ENCODE measurements around the gene NPW. TPM values are rescaled to one million over a fixed set of nuclear protein-coding genes. Genes with fewer than 3 reads are reported as not detected.
A peak's percentile ranks its signal among the peaks of the same experiment; 100 is the strongest.

Gene NPW
- polyA plus RNA-seq, 4 donors = 0.48 to 9.0 (median 0.81) TPM; not detected in 1

- no peaks in the 10 kb centered on the region for H3K9me3 ChIP-seq (ENCODE audit: control insufficient read depth in 2 of 2, insufficient read depth in 1 of 2, low read depth in 1 of 2, low read length in 1 of 2)
- DNase-seq (no peak), FAIRE-seq (no peak)
- no peak overlapping the region for H3K4me3 ChIP-seq (ENCODE audit: low read depth in 1 of 3, low read length in 3 of 3)
- no peaks in the 10 kb centered on the region for H3K27me3 ChIP-seq (ENCODE audit: control insufficient read depth in 3 of 3, insufficient read depth in 3 of 3, low read length in 3 of 3)
- 53 to 77% (median 66%) methylated on average over 13 to 22 of the region's 22 CpGs for WGBS, 3 donors
- peak overlapping the region; percentile 25 to 46 (median 45) for H3K27ac ChIP-seq (ENCODE audit: low read depth in 1 of 3, low read length in 2 of 3)
- peaks cover 0 to 75% (median 0%) of the 10 kb centered on the region in 3 donors for H3K36me3 ChIP-seq (ENCODE audit: control insufficient read depth in 3 of 3, insufficient read depth in 2 of 3, low read depth in 1 of 3, low read length in 3 of 3)
- H3K4me1 ChIP-seq (ENCODE audit: control insufficient read depth in 3 of 3, insufficient read depth in 2 of 3, low read depth in 1 of 3, low read length in 2 of 3) = peaks cover 0 to 49% (median 0%) of the 10 kb centered on the region in 3 donors
Observed at GRCh38 chr16:2042171-2042985, 22.8 kb downstream of the NPW start.

GRCh38 chr16:2042986-2043666 is 23.5 kb downstream of the NPW start:
- Histone ChIP-seq H3K4me1 (ENCODE audit: control insufficient read depth in 3 of 3, insufficient read depth in 2 of 3, low read depth in 1 of 3, low read length in 2 of 3) (peaks cover 0 to 42% (median 0%) of the 10 kb centered on the region in 3 donors), H3K36me3 (ENCODE audit: control insufficient read depth in 3 of 3, insufficient read depth in 2 of 3, low read depth in 1 of 3, low read length in 3 of 3) (peaks cover 0 to 68% (median 0%) of the 10 kb centered on the region in 3 donors), H3K27me3 (ENCODE audit: control insufficient read depth in 3 of 3, insufficient read depth in 3 of 3, low read length in 3 of 3) (no peaks in the 10 kb centered on the region), H3K27ac (ENCODE audit: low read depth in 1 of 3, low read length in 2 of 3) (peak overlapping the region in 2 of 3 donors; percentile 12 to 22), H3K9me3 (ENCODE audit: control insufficient read depth in 2 of 2, insufficient read depth in 1 of 2, low read depth in 1 of 2, low read length in 1 of 2) (no peaks in the 10 kb centered on the region), H3K4me3 (ENCODE audit: low read depth in 1 of 3, low read length in 3 of 3) (no peak overlapping the region)
- FAIRE-seq (no peak), DNase-seq (peak in 1 of 2 donors; percentile 37)
- whole genome bisulfite sequencing, 3 donors = 60 to 74% (median 64%) methylated on average over 11 of the region's 11 CpGs

DNA sequence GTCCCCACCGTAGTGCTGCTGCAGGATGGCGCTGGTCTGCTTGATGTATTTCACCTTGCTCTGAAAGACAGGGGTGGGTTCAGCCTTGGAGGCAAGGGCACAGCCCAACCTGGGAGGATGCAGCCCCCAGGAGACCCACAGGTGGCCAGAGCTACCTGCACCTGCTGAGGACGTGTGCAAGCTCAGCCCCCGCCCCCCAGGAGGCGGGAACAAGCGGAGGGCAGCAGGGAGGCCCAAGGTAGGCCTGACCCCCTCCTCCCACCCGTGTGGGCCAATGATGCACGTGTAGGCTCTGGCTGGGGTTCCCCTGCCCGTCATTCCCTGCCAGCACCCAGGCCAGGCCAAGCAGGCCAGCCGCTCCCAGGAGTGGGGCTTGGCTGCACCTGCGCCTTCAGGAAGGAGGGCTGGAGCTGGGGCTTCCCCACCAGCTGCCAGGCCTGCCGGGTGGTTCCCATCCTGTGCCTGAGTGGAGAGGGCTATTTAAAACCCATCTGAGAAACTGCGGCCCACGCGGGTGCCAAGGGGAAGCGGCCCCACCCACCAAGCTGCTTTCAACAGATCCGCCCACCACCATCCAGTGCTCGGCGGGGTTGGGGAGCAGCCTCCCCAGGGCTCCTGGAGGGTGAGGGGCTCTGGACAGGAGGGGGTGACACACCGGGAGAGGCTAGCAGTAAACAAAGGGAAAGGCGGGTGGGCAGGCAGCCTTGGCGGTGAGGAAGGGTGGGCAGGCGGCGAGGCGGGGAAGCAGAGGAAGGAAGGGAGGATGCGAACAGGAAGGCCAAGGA is 24.3 kb downstream of the NPW start:
- peak overlapping the region in 1 of 3 donors; percentile 22 for H3K27ac ChIP-seq (ENCODE audit: low read depth in 1 of 3, low read length in 2 of 3)
- DNase-seq (no peak), FAIRE-seq (no peak)
- no peak overlapping the region for H3K4me3 ChIP-seq (ENCODE audit: low read depth in 1 of 3, low read length in 3 of 3)
- WGBS, 3 donors = 50 to 56% (median 54%) methylated on average over 26 of the region's 26 CpGs
- H3K9me3 ChIP-seq (ENCODE audit: control insufficient read depth in 2 of 2, insufficient read depth in 1 of 2, low read depth in 1 of 2, low read length in 1 of 2) = no peaks in the 10 kb centered on the region
- no peaks in the 10 kb centered on the region for H3K27me3 ChIP-seq (ENCODE audit: control insufficient read depth in 3 of 3, insufficient read depth in 3 of 3, low read length in 3 of 3)
- peaks cover 0 to 62% (median 0%) of the 10 kb centered on the region in 3 donors for H3K36me3 ChIP-seq (ENCODE audit: control insufficient read depth in 3 of 3, insufficient read depth in 2 of 3, low read depth in 1 of 3, low read length in 3 of 3)
- peaks cover 0 to 43% (median 0%) of the 10 kb centered on the region in 3 donors for H3K4me1 ChIP-seq (ENCODE audit: control insufficient read depth in 3 of 3, insufficient read depth in 2 of 3, low read depth in 1 of 3, low read length in 2 of 3)

GRCh38 chr16:2044541-2044940 is 25.0 kb downstream of the NPW start:
- Histone ChIP-seq H3K9me3 (ENCODE audit: control insufficient read depth in 2 of 2, insufficient read depth in 1 of 2, low read depth in 1 of 2, low read length in 1 of 2) (no peaks in the 10 kb centered on the region), H3K27me3 (ENCODE audit: control insufficient read depth in 3 of 3, insufficient read depth in 3 of 3, low read length in 3 of 3) (no peaks in the 10 kb centered on the region), H3K27ac (ENCODE audit: low read depth in 1 of 3, low read length in 2 of 3) (no peak overlapping the region), H3K36me3 (ENCODE audit: control insufficient read depth in 3 of 3, insufficient read depth in 2 of 3, low read depth in 1 of 3, low read length in 3 of 3) (peaks cover 0 to 58% (median 0%) of the 10 kb centered on the region in 3 donors), H3K4me1 (ENCODE audit: control insufficient read depth in 3 of 3, insufficient read depth in 2 of 3, low read depth in 1 of 3, low read length in 2 of 3) (peaks cover 0 to 37% (median 0%) of the 10 kb centered on the region in 3 donors), H3K4me3 (ENCODE audit: low read depth in 1 of 3, low read length in 3 of 3) (no peak overlapping the region)
- 86 to 91% (median 91%) methylated on average over 17 to 22 of the region's 22 CpGs for WGBS, 3 donors
- DNase-seq (no peak), FAIRE-seq (no peak)

DNA sequence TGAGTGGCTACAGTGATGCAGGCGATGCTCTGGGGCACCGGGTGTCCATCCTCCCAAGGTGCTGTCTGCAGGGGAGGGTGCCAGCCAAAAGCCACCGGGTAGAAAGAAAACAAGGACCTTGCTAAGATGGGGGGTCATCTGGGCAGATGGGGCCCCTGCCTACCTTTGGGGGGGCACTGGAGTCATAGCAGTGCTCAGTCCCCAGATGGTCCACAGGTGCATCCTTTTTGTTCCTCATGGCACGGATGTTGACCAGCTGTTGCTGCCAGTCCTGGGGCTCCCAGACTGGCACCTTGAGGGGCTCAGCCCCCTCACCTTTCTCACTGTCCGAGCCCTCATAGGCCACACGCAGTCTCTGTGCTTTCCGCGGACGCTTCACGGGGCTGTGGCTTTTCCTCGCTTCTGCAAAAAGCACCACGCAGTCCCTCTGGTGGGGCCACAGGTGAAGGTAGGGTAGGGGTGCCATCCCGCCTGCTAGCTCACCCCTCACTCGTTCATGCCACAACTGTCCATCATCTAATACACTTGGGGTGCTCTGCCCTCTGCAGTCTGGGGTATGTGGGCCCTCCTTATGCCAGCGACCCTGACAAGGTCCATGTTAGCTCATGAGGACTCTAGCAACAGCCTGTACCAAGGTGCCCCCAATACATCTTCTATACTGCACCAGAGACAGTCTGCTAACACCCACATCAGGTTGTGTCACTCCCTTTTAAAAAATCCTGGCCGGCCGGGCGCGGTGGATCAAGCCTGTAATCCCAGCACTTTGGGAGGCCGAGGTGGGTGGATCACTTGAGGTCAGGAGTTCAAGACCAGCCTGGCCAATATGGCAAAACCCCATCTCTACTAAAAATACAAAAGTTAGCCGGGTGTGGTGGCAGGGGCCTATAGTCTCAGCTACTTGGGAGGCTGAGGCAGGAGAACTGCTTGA is 26.6 kb downstream of the NPW start:
- DNase-seq (no peak), FAIRE-seq (no peak)
- H3K27me3 ChIP-seq (ENCODE audit: control insufficient read depth in 3 of 3, insufficient read depth in 3 of 3, low read length in 3 of 3) = no peaks in the 10 kb centered on the region
- no peak overlapping the region for H3K4me3 ChIP-seq (ENCODE audit: low read depth in 1 of 3, low read length in 3 of 3)
- WGBS, 3 donors = 85 to 86% (median 86%) methylated on average over 21 of the region's 21 CpGs
- peaks cover 0 to 56% (median 0%) of the 10 kb centered on the region in 3 donors for H3K36me3 ChIP-seq (ENCODE audit: control insufficient read depth in 3 of 3, insufficient read depth in 2 of 3, low read depth in 1 of 3, low read length in 3 of 3)
- H3K9me3 ChIP-seq (ENCODE audit: control insufficient read depth in 2 of 2, insufficient read depth in 1 of 2, low read depth in 1 of 2, low read length in 1 of 2) = no peaks in the 10 kb centered on the region
- no peak overlapping the region for H3K27ac ChIP-seq (ENCODE audit: low read depth in 1 of 3, low read length in 2 of 3)
- peaks cover 0 to 21% (median 0%) of the 10 kb centered on the region in 3 donors for H3K4me1 ChIP-seq (ENCODE audit: control insufficient read depth in 3 of 3, insufficient read depth in 2 of 3, low read depth in 1 of 3, low read length in 2 of 3)

- peak overlapping the region in 2 of 3 donors; percentile 87 to 91 for H3K4me3 ChIP-seq (ENCODE audit: low read depth in 1 of 3, low read length in 3 of 3)
- no peak for DNase-seq
- 12 to 21% (median 14%) methylated on average over 8 of the region's 8 CpGs for WGBS, 3 donors
- no peaks in the 10 kb centered on the region for H3K27me3 ChIP-seq (ENCODE audit: control insufficient read depth in 3 of 3, insufficient read depth in 3 of 3, low read length in 3 of 3)
- H3K36me3 ChIP-seq (ENCODE audit: control insufficient read depth in 3 of 3, insufficient read depth in 2 of 3, low read depth in 1 of 3, low read length in 3 of 3) = peaks cover 0 to 59% (median 0%) of the 10 kb centered on the region in 3 donors
- H3K27ac ChIP-seq (ENCODE audit: low read depth in 1 of 3, low read length in 2 of 3) = peak overlapping the region in 2 of 3 donors; percentile 47 to 61
- no peaks in the 10 kb centered on the region for H3K9me3 ChIP-seq (ENCODE audit: control insufficient read depth in 2 of 2, insufficient read depth in 1 of 2, low read depth in 1 of 2, low read length in 1 of 2)
- peaks cover 0 to 18% (median 0%) of the 10 kb centered on the region in 3 donors for H3K4me1 ChIP-seq (ENCODE audit: control insufficient read depth in 3 of 3, insufficient read depth in 2 of 3, low read depth in 1 of 3, low read length in 2 of 3)
- no peak for FAIRE-seq
Observed at GRCh38 chr16:2046893-2047329, 27.3 kb downstream of the NPW start.

GRCh38 chr16:2047330-2048115 is 27.9 kb downstream of the NPW start, which contains the start of the genes NTHL1 and TSC2:
Gene NTHL1, minus strand, starts transcription at chr16:2047834. Its CDS starts 11 bp downstream, at chr16:2047823.
Gene TSC2, plus strand, starts transcription at chr16:2047985. Its CDS starts 631 bp downstream, at chr16:2048616.
- Histone ChIP-seq H3K4me1 (ENCODE audit: control insufficient read depth in 3 of 3, insufficient read depth in 2 of 3, low read depth in 1 of 3, low read length in 2 of 3) (peaks cover 0 to 12% (median 0%) of the 10 kb centered on the region in 3 donors), H3K27me3 (ENCODE audit: control insufficient read depth in 3 of 3, insufficient read depth in 3 of 3, low read length in 3 of 3) (no peaks in the 10 kb centered on the region), H3K9me3 (ENCODE audit: control insufficient read depth in 2 of 2, insufficient read depth in 1 of 2, low read depth in 1 of 2, low read length in 1 of 2) (no peaks in the 10 kb centered on the region), H3K36me3 (ENCODE audit: control insufficient read depth in 3 of 3, insufficient read depth in 2 of 3, low read depth in 1 of 3, low read length in 3 of 3) (peaks cover 0 to 59% (median 0%) of the 10 kb centered on the region in 3 donors), H3K4me3 (ENCODE audit: low read depth in 1 of 3, low read length in 3 of 3) (peak within 1 kb of the TSS; percentile 74 to 91 (median 87)), H3K27ac (ENCODE audit: low read depth in 1 of 3, low read length in 2 of 3) (peak within 1 kb of the TSS; percentile 27 to 61 (median 47))
- WGBS, 3 donors = 0 to 1% (median 1%) methylated on average over 50 to 81 of the region's 81 CpGs
- no peak for FAIRE-seq
- DNase-seq = peak; percentile 94 to 99
